ENCODE data around the gene SLC35A2. TPM values are rescaled to one million over a fixed set of nuclear protein-coding genes. Genes with fewer than 3 reads are reported as not detected.
A peak's percentile ranks its signal among the peaks of the same experiment; 100 is the strongest.

SLC35A2 gene
- total RNA-seq, 1 donor from 2014 or later = 40.9 TPM

DNA sequence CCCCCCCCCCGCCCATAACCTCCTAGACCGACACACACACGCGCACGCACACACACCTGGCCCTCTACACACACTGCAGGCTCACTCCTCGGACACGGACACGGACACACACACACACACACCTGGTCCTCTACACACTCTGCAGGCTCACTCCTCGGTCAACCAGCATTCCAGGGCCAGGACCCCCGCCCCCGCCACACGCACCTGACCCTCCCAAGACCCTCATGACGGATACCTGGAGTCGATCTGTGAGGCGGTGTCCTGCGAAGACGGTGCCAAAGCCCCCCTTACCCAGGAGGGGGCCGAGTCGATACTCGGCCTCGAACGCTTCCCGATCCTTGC, 6.8 kb upstream of the SLC35A2 start:
- Histone ChIP-seq H3K4me3 (ENCODE audit: low read depth, low read length) (peak overlapping the region; percentile 69), H3K27me3 (ENCODE audit: control insufficient read depth, insufficient read depth, low read length) (no peaks in the 10 kb centered on the region), H3K36me3 (ENCODE audit: control insufficient read depth, insufficient read depth, low read length) (no peaks in the 10 kb centered on the region)
- DNase-seq (ENCODE audit: low read depth) = no peak
- TF ChIP-seq, protein P1, sequence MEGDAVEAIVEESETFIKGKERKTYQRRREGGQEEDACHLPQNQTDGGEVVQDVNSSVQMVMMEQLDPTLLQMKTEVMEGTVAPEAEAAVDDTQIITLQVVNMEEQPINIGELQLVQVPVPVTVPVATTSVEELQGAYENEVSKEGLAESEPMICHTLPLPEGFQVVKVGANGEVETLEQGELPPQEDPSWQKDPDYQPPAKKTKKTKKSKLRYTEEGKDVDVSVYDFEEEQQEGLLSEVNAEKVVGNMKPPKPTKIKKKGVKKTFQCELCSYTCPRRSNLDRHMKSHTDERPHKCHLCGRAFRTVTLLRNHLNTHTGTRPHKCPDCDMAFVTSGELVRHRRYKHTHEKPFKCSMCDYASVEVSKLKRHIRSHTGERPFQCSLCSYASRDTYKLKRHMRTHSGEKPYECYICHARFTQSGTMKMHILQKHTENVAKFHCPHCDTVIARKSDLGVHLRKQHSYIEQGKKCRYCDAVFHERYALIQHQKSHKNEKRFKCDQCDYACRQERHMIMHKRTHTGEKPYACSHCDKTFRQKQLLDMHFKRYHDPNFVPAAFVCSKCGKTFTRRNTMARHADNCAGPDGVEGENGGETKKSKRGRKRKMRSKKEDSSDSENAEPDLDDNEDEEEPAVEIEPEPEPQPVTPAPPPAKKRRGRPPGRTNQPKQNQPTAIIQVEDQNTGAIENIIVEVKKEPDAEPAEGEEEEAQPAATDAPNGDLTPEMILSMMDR (IDR thresholded peaks at IDR 0.05; ENCODE audit: insufficient read depth, low read length, poor library complexity, severe bottlenecking) = no peak

- Histone ChIP-seq H3K4me3 (ENCODE audit: low read depth, low read length) (peak overlapping the region; percentile 69), H3K36me3 (ENCODE audit: control insufficient read depth, insufficient read depth, low read length) (no peaks in the 10 kb centered on the region), H3K27me3 (ENCODE audit: control insufficient read depth, insufficient read depth, low read length) (no peaks in the 10 kb centered on the region)
- DNase-seq (ENCODE audit: low read depth) = peak; percentile 65
- TF ChIP-seq, protein P1 (IDR thresholded peaks at IDR 0.05; ENCODE audit: insufficient read depth, low read length, poor library complexity, severe bottlenecking) = peak; percentile 88
Measured at GRCh38 chrX:48917139-48918001, 5.9 kb upstream of the SLC35A2 start.

GRCh38 chrX:48914593-48915493, 3.4 kb upstream of the SLC35A2 start:
- H3K36me3 ChIP-seq (ENCODE audit: control insufficient read depth, insufficient read depth, low read length) = no peaks in the 10 kb centered on the region
- no peak for DNase-seq (ENCODE audit: low read depth)
- H3K4me3 ChIP-seq (ENCODE audit: low read depth, low read length) = no peak overlapping the region
- TF ChIP-seq, protein P1 (IDR thresholded peaks at IDR 0.05; ENCODE audit: insufficient read depth, low read length, poor library complexity, severe bottlenecking) = no peak
- H3K27me3 ChIP-seq (ENCODE audit: control insufficient read depth, insufficient read depth, low read length) = no peaks in the 10 kb centered on the region

- no peaks in the 10 kb centered on the region for H3K27me3 ChIP-seq (ENCODE audit: control insufficient read depth, insufficient read depth, low read length)
- no peak for DNase-seq (ENCODE audit: low read depth)
- TF ChIP-seq, protein P1 (IDR thresholded peaks at IDR 0.05; ENCODE audit: insufficient read depth, low read length, poor library complexity, severe bottlenecking) = no peak
- H3K4me3 ChIP-seq (ENCODE audit: low read depth, low read length) = no peak overlapping the region
- no peaks in the 10 kb centered on the region for H3K36me3 ChIP-seq (ENCODE audit: control insufficient read depth, insufficient read depth, low read length)
Measured at GRCh38 chrX:48913605-48914366, 2.3 kb upstream of the SLC35A2 start.

DNA sequence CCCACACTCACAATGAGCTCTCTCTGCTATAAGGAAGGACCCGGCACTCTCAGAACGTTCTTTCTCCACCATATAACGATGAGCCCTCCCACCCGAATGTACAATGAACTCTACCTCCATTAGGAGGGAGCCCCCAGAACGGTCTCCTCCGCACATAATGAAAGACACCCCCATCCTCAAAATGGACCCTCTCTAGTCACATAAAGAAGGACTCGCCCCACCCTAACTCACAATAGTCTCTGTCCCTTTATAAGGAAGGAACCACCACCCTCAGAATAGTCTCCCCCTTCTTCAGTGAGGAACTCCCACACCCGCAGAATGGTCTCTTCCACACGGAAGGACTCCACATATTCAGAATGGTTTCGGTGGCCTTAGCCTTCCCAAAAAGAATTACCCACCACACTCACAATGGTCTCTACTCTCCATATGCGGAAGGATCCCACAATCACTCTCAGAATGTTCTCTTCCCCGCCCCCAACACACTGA, 477 bp downstream of the SLC35A2 start:
- DNase-seq (ENCODE audit: low read depth) = no peak
- Histone ChIP-seq H3K4me3 (ENCODE audit: low read depth, low read length) (peak overlapping the region; percentile 85), H3K36me3 (ENCODE audit: control insufficient read depth, insufficient read depth, low read length) (no peaks in the 10 kb centered on the region), H3K27me3 (ENCODE audit: control insufficient read depth, insufficient read depth, low read length) (no peaks in the 10 kb centered on the region)
- TF ChIP-seq, protein P1 (IDR thresholded peaks at IDR 0.05; ENCODE audit: insufficient read depth, low read length, poor library complexity, severe bottlenecking) = no peak
